HCT116 (cell line): ENCODE data around the gene LYAR.

Source experiments
- EZH2 ChIP-seq: fragments of 200-600 bp; sonication (generic); IDR thresholded peaks from 2 replicates; pipeline ENCODE4 v1.6.1; 2017; ENCODE audit warnings: antibody characterized with exemption, mixed run types
- EZH2phosphoT487 ChIP-seq: fragments of 200-600 bp; IDR thresholded peaks from 2 replicates; pipeline ENCODE4 v1.6.1; 2018; ENCODE audit warnings: antibody characterized with exemption, borderline replicate concordance
- POLR2A ChIP-seq: IDR thresholded peaks from 2 replicates; pipeline ENCODE4 v1.7.0; 2011; ENCODE audit warnings: borderline replicate concordance; ENCODE audit not compliant: insufficient read depth, insufficient read length; ENCODE audit errors: extremely low read depth
- RAD21 ChIP-seq: IDR thresholded peaks from 2 replicates; pipeline ENCODE4 v1.6.1; 2012; ENCODE audit warnings: low read depth, mild to moderate bottlenecking
- TCF7L2 ChIP-seq: IDR thresholded peaks from 2 replicates; pipeline ENCODE4 v1.7.0; 2011; ENCODE audit warnings: borderline replicate concordance, inconsistent platforms; ENCODE audit not compliant: insufficient read depth, insufficient read length; ENCODE audit errors: extremely low read depth
- YY1 ChIP-seq: IDR thresholded peaks from 2 replicates; pipeline ENCODE4 v1.6.1; 2011; ENCODE audit warnings: low read length, low read depth, moderate library complexity, mild to moderate bottlenecking; ENCODE audit not compliant: insufficient replicate concordance; ENCODE audit errors: extremely low read depth
- TF ChIP-seq, protein P1 (sequence below), 3 experiments: fragments of 200-600 bp in 1 of 3; sonication (generic) in 1 of 3; IDR thresholded peaks in 2 of 3; conservative IDR thresholded peaks in 1 of 3; 2 replicates each; pipeline ENCODE4 v1.5.1; 2012 to 2017; ENCODE audit warnings: low read depth in 2 of 3, low read length in 2 of 3, antibody characterized with exemption in 1 of 3, borderline replicate concordance in 1 of 3, control low read depth in 1 of 3, mild to moderate bottlenecking in 1 of 3, mixed read lengths in 1 of 3, mixed run types in 1 of 3, moderate library complexity in 1 of 3; ENCODE audit not compliant: insufficient read depth in 1 of 3
- TF ChIP-seq, protein P2 (sequence below): IDR thresholded peaks from 2 replicates; pipeline ENCODE4 v1.6.1; 2012

DNA sequence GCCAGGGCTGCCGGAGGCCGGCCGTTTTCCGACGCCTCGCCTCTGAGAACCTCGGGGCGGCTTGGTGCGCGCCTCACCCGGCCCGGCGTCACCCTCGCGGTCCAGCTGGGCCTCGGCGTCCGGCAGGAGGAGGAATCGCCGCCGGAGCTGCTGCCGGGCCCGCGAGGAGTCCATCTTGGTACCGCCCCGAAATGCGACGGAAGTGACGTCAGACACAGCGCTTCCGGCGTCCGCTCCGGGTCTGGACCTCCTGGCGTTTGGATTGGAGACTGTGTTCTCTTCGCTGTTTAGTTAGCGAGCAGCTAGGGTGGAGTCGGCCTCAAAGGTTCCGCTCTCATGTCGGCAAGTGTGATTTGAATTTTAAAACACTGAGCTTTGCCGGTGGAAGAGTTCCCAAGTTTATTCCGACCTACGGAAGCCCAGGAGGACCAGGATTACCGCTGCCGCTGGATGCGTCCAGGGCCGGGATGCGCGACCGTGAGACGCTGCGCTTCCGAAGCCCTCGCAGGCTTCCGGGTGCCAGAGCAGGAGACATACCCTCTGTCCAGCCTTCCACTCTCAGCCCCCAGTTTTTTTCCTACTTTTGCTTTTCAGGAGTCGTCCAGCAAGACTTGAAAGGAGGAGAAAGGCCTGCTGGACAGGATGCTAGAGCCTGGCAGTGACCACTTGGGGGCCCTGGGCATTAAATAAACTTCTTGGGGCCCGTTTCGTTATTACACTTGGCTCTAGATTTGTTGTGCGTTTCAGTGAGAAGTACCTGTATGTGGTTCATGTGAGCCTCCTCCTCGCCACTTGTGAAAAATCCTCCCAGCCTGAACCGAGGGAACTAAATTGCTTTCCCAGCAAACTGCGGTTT is 41.7 kb downstream of the LYAR start, which contains the start of gene TMEM128:
- TF ChIP-seq, protein P1, sequence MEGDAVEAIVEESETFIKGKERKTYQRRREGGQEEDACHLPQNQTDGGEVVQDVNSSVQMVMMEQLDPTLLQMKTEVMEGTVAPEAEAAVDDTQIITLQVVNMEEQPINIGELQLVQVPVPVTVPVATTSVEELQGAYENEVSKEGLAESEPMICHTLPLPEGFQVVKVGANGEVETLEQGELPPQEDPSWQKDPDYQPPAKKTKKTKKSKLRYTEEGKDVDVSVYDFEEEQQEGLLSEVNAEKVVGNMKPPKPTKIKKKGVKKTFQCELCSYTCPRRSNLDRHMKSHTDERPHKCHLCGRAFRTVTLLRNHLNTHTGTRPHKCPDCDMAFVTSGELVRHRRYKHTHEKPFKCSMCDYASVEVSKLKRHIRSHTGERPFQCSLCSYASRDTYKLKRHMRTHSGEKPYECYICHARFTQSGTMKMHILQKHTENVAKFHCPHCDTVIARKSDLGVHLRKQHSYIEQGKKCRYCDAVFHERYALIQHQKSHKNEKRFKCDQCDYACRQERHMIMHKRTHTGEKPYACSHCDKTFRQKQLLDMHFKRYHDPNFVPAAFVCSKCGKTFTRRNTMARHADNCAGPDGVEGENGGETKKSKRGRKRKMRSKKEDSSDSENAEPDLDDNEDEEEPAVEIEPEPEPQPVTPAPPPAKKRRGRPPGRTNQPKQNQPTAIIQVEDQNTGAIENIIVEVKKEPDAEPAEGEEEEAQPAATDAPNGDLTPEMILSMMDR (IDR thresholded peaks at IDR 0.05 in 2 of 3, conservative IDR thresholded peaks at IDR 0.05 in 1 of 3; ENCODE audit: borderline replicate concordance in 1 of 3, insufficient read depth in 1 of 3, low read depth in 2 of 3, low read length in 2 of 3): peak in 2 of 3 experiments; percentile 33 to 37; a peak in 2 of 6 replicates
- peak; percentile 83 for TF ChIP-seq POLR2A
- no peak for TF ChIP-seq RAD21
- no peak for TF ChIP-seq EZH2phosphoT487
- TF ChIP-seq, protein P2, sequence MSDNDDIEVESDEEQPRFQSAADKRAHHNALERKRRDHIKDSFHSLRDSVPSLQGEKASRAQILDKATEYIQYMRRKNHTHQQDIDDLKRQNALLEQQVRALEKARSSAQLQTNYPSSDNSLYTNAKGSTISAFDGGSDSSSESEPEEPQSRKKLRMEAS: peak; percentile 79
- TF ChIP-seq TCF7L2: peak; percentile 86
- TF ChIP-seq YY1: peak; percentile 92
- TF ChIP-seq EZH2: no peak
